Ishikawa (cell line): Measurements from ENCODE around the gene PACSIN3.

Experiments used
- CREB1 ChIP-seq: IDR thresholded peaks from 2 replicates; pipeline ENCODE4 v1.6.1; 2012; ENCODE audit warnings: low read depth
- EGR1 ChIP-seq: IDR thresholded peaks from 2 replicates; pipeline ENCODE4 v1.6.1; 2012
- EP300 ChIP-seq: IDR thresholded peaks from 2 replicates; pipeline ENCODE4 v1.6.1; 2012; ENCODE audit warnings: borderline replicate concordance
- FOXM1 ChIP-seq: IDR thresholded peaks from 2 replicates; pipeline ENCODE4 v1.6.1; 2012; ENCODE audit warnings: low read depth, borderline replicate concordance
- NFIC ChIP-seq: IDR thresholded peaks from 2 replicates; pipeline ENCODE4 v1.6.1; 2012
- RAD21 ChIP-seq: IDR thresholded peaks from 2 replicates; pipeline ENCODE4 v1.6.1; 2012; ENCODE audit warnings: low read depth
- REST ChIP-seq: IDR thresholded peaks from 2 replicates; pipeline ENCODE4 v1.6.1; 2012; ENCODE audit warnings: low read depth, mild to moderate bottlenecking
- TAF1 ChIP-seq: IDR thresholded peaks from 2 replicates; pipeline ENCODE4 v1.6.1; 2012; ENCODE audit warnings: low read depth, mild to moderate bottlenecking
- TCF12 ChIP-seq: IDR thresholded peaks from 2 replicates; pipeline ENCODE4 v1.6.1; 2012; ENCODE audit warnings: low read depth
- USF1 ChIP-seq: IDR thresholded peaks from 2 replicates; pipeline ENCODE4 v1.6.1; 2012
- YY1 ChIP-seq: IDR thresholded peaks from 2 replicates; pipeline ENCODE4 v1.6.1; 2012; ENCODE audit warnings: low read depth
- TF ChIP-seq, protein P1 (sequence below): IDR thresholded peaks from 2 replicates; pipeline ENCODE4 v1.6.1; 2012

GRCh38 chr11:47208628-47209027 is 22.4 kb upstream of the PACSIN3 start:
- TF ChIP-seq RAD21 (no peak), YY1 (no peak), CREB1 (no peak), FOXM1 (no peak), NFIC (no peak), EGR1 (no peak), TCF12 (no peak), TAF1 (no peak), REST (no peak), USF1 (no peak), EP300 (no peak)
- TF ChIP-seq, protein P1, sequence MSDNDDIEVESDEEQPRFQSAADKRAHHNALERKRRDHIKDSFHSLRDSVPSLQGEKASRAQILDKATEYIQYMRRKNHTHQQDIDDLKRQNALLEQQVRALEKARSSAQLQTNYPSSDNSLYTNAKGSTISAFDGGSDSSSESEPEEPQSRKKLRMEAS: no peak
